Omental fat pad (tissue), 4 donors: ENCODE measurements around the gene KIF5C. TPM values are rescaled to one million over a fixed set of nuclear protein-coding genes. Genes with fewer than 3 reads are reported as not detected.

Experiments
- ATAC-seq: fragments of 150-250 bp; one replicate; pipeline ENCODE4 v1.9.1; 2016; ENCODE audit warnings: mild to moderate bottlenecking, moderate library complexity; ENCODE audit not compliant: low FRiP score
- DNase-seq: peaks from one replicate; pipeline ENCODE4 v3.0.0-alpha.2; 2019; ENCODE audit warnings: low spot score
- total RNA-seq, 4 donors: library from RNA; depleted of rRNA; stranded (reverse); fragments of >200 nt; gene quantifications; one replicate each; pipeline ENCODE4 v1.1.0, GENCODE V29; 2016
- TF ChIP-seq, protein P1 (sequence below), 3 donors: fragments of 450-650 bp; IDR thresholded peaks; one replicate each; pipeline ENCODE4 v1.5.1; 2016 to 2017; ENCODE audit warnings: antibody characterized with exemption in 3 of 3, mild to moderate bottlenecking in 3 of 3, moderate library complexity in 2 of 3

Gene KIF5C
- total RNA-seq, 4 donors from 2014 or later = 0.88 to 4.5 (median 2.4) TPM

DNA sequence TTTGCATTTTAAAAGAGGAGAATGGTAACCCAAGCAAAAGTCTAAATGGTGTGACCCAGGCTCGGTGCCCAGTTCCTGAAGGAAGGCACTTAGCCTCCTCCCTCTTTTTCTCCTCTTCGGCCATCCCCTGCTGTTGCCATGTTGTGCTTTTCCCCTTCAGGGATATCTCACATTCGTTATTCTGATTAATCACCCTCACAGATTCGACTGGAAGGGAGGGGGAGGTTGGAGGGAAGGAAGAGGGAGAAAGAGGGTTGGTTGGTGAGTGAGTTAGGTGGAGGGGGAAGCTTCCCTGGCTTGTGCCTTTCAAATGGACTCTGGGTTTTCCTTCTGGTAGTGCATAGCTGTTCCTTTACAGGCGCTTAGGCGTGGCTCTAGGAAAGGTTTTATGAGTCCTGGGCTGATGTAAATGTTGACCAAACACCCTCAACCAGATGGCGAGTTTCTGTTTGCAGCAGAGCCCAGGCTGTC is 124.5 kb downstream of the KIF5C start:
- ATAC-seq = no peak
- DNase-seq = no peak
- TF ChIP-seq, protein P1, sequence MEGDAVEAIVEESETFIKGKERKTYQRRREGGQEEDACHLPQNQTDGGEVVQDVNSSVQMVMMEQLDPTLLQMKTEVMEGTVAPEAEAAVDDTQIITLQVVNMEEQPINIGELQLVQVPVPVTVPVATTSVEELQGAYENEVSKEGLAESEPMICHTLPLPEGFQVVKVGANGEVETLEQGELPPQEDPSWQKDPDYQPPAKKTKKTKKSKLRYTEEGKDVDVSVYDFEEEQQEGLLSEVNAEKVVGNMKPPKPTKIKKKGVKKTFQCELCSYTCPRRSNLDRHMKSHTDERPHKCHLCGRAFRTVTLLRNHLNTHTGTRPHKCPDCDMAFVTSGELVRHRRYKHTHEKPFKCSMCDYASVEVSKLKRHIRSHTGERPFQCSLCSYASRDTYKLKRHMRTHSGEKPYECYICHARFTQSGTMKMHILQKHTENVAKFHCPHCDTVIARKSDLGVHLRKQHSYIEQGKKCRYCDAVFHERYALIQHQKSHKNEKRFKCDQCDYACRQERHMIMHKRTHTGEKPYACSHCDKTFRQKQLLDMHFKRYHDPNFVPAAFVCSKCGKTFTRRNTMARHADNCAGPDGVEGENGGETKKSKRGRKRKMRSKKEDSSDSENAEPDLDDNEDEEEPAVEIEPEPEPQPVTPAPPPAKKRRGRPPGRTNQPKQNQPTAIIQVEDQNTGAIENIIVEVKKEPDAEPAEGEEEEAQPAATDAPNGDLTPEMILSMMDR (IDR thresholded peaks at IDR 0.05) = no peak

GRCh38 chr2:149000158-149000938 is 125.3 kb downstream of the KIF5C start:
- TF ChIP-seq, protein P1 (IDR thresholded peaks at IDR 0.05) = no peak
- DNase-seq (no peak), ATAC-seq (no peak)

DNA sequence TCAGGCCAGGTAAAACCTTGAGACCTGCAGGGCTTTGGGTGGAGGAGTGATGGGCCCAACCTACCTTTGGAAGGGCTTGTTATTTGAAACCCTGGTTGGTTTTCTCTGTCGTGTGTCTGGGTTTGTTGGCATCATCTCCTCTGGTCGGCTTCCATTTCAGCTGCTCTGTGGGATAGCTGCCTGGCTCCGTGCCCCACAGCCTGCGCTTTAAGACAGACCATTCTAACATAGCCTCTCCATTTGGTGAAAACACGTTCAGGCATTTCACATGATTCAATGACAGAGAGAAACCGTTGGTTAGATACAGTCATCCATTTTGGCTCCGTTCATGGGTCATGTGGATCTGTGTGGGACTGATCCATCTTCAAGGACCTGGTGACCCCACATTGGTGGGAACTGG is 126.5 kb downstream of the KIF5C start:
- ATAC-seq (no peak), DNase-seq (no peak)
- TF ChIP-seq, protein P1 (IDR thresholded peaks at IDR 0.05) = no peak

DNA sequence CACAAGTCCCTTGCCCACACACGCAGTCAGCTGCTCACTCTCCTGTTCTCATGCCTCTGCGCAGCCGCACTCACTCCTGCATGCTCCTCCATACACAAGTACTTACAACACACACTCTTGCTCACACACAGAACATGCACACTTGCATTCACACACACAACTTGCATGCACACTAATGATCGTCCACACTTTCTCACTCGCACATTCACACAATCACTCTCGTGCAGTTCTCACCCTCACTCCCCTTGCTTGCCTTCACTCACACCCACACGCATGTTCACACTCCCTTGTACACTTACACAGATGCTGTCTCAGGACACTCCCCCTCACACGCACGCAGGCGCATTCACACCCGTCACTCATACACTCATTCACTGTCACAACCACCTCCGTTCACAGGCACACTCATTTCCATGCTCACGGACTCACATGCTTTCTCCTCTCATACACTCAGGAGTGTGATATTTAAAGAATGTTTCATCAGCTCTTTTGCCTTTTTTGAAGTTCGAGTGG is 127.4 kb downstream of the KIF5C start:
- DNase-seq = no peak

GRCh38 chr2:149002891-149003740 is 128.1 kb downstream of the KIF5C start:
- DNase-seq (no peak), ATAC-seq (peak; percentile 79)
- TF ChIP-seq, protein P1 (IDR thresholded peaks at IDR 0.05) = no peak

More for the DNA sequence above, 127.4 kb downstream of the KIF5C start:
- peak; percentile 74 for ATAC-seq
- TF ChIP-seq, protein P1 (IDR thresholded peaks at IDR 0.05) = no peak

DNA sequence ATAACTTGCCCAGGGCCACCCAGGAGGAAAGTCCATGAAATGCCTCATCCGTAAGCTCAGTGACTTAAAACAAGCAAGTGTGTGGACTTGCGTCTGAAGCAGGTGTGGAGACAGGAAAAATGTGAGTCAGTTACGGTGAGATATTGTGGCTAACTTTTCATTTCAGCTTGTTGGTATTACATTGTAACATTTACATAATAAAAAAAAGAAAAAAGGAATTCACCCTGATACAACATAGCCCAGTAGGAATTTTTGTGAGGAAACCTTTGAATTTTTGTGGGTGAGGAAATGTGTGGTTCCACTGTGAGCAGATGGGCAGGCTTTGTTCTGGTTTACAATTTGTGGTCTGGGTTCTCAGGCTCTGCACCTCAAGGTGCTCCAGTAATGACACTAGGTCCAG is 129.8 kb downstream of the KIF5C start:
- TF ChIP-seq, protein P1 (IDR thresholded peaks at IDR 0.05) = no peak
- no peak for DNase-seq
- no peak for ATAC-seq
